Right atrium auricular region (tissue), 2 donors: ENCODE results near the gene TANGO2. TPM values are rescaled to one million over a fixed set of nuclear protein-coding genes. Genes with fewer than 3 reads are reported as not detected.

Source experiments
- DNase-seq: peaks from one replicate; pipeline ENCODE4 v3.0.0-alpha.2; 2019; ENCODE audit warnings: low spot score
- H3K27ac ChIP-seq, 2 donors: fragments of 200-600 bp; sonication (generic); 1 replicate in 1 of 2; 2 replicates in 1 of 2; pipeline ENCODE4 v1.5.1; 2016 to 2019
- H3K27me3 ChIP-seq, 2 donors: fragments of 200-600 bp; sonication (generic); one replicate each; pipeline versions ENCODE4 v1.5.1 to v1.6.0; 2017 to 2019
- H3K36me3 ChIP-seq: fragments of 200-600 bp; sonication (generic); one replicate; pipeline ENCODE4 v1.5.1; 2016
- H3K4me1 ChIP-seq, 2 donors: fragments of 200-600 bp; sonication (generic); one replicate each; pipeline versions ENCODE4 v1.5.1 to v1.6.0; 2017 to 2019
- H3K4me3 ChIP-seq, 2 donors: fragments of 200-600 bp; sonication (generic); 1 replicate in 1 of 2; 2 replicates in 1 of 2; pipeline ENCODE4 v1.5.1; 2017 to 2019; ENCODE audit warnings: mild to moderate bottlenecking in 1 of 2, moderate library complexity in 1 of 2
- H3K9me3 ChIP-seq, 2 donors: fragments of 200-600 bp; sonication (generic); one replicate each; pipeline ENCODE4 v1.5.1; 2019
- total RNA-seq, 2 donors: library from RNA; depleted of rRNA; stranded (reverse); fragments of >200 nt; gene quantifications; one replicate each; pipeline ENCODE4 v1.1.0, GENCODE V29; 2016
- TF ChIP-seq, protein P1 (sequence below), 2 donors: fragments of 200-600 bp; sonication (generic); IDR thresholded peaks; one replicate each; pipeline ENCODE4 v1.5.1; 2019; ENCODE audit warnings: antibody characterized with exemption in 2 of 2

Gene TANGO2
- total RNA-seq, 2 donors from 2014 or later: 95.2 to 101 TPM

GRCh38 chr22:20087319-20088262 lies 66.7 kb downstream of the TANGO2 start:
- Histone ChIP-seq H3K27me3 (no peaks in the 10 kb centered on the region), H3K36me3 (peaks cover 70% of the 10 kb centered on the region), H3K27ac (no peak overlapping the region), H3K4me3 (no peak overlapping the region), H3K4me1 (peaks cover 0 to 33% of the 10 kb centered on the region in 2 donors), H3K9me3 (no peaks in the 10 kb centered on the region)
- TF ChIP-seq, protein P1, sequence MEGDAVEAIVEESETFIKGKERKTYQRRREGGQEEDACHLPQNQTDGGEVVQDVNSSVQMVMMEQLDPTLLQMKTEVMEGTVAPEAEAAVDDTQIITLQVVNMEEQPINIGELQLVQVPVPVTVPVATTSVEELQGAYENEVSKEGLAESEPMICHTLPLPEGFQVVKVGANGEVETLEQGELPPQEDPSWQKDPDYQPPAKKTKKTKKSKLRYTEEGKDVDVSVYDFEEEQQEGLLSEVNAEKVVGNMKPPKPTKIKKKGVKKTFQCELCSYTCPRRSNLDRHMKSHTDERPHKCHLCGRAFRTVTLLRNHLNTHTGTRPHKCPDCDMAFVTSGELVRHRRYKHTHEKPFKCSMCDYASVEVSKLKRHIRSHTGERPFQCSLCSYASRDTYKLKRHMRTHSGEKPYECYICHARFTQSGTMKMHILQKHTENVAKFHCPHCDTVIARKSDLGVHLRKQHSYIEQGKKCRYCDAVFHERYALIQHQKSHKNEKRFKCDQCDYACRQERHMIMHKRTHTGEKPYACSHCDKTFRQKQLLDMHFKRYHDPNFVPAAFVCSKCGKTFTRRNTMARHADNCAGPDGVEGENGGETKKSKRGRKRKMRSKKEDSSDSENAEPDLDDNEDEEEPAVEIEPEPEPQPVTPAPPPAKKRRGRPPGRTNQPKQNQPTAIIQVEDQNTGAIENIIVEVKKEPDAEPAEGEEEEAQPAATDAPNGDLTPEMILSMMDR (IDR thresholded peaks at IDR 0.05): no peak
- DNase-seq: no peak

GRCh38 chr22:20088263-20088648 lies 67.3 kb downstream of the TANGO2 start:
- H3K36me3 ChIP-seq: peaks cover 77% of the 10 kb centered on the region
- DNase-seq: no peak
- H3K9me3 ChIP-seq: no peaks in the 10 kb centered on the region
- no peak overlapping the region for H3K27ac ChIP-seq
- no peak overlapping the region for H3K4me3 ChIP-seq
- peaks cover 0 to 26% of the 10 kb centered on the region in 2 donors for H3K4me1 ChIP-seq
- TF ChIP-seq, protein P1 (IDR thresholded peaks at IDR 0.05): no peak
- no peaks in the 10 kb centered on the region for H3K27me3 ChIP-seq

DNA sequence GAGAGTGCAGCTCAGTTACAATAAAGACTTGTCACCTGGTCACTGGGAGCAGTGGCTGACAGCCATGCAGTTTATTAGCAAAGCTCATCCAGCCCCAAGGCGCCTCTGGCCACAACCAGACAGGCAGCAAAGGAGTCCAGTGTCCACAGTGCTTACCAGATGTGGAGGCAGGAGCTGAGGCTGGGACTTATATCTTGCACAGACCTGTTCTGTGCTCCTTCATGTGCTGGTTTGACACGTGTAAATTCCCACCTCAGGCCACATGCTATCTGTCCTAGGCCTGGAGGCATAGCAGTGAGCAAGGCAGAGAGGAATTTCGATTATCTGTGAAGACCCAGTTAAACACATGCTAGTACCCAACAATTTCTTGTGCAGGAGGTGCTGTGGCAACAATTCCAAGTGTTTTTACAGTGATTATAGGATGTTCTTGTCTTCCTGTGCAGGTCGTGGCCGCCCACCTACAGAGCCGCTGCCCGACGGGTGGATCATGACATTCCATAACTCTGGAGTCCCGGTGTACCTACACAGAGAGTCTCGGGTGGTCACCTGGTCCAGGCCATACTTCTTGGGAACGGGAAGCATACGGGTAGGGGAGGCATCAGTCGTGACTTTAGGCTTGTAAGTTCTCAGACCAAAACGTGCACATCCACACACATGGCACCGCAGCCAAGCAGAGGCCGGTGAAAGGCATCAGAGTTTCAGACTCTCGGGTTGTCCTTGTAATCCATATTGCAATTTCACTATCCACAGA lies 68.5 kb downstream of the TANGO2 start:
- DNase-seq: no peak
- H3K4me3 ChIP-seq: no peak overlapping the region
- TF ChIP-seq, protein P1 (IDR thresholded peaks at IDR 0.05): no peak
- H3K9me3 ChIP-seq: no peaks in the 10 kb centered on the region
- no peaks in the 10 kb centered on the region for H3K27me3 ChIP-seq
- H3K36me3 ChIP-seq: peaks cover 88% of the 10 kb centered on the region
- peaks cover 0 to 15% of the 10 kb centered on the region in 2 donors for H3K4me1 ChIP-seq
- no peak overlapping the region for H3K27ac ChIP-seq

GRCh38 chr22:20089977-20090729 lies 69.2 kb downstream of the TANGO2 start:
- DNase-seq: no peak
- Histone ChIP-seq H3K4me1 (peaks cover 0 to 7% of the 10 kb centered on the region in 2 donors), H3K27me3 (no peaks in the 10 kb centered on the region), H3K9me3 (no peaks in the 10 kb centered on the region), H3K36me3 (peaks cover 96% of the 10 kb centered on the region), H3K4me3 (no peak overlapping the region), H3K27ac (no peak overlapping the region)
- TF ChIP-seq, protein P1 (IDR thresholded peaks at IDR 0.05): no peak

GRCh38 chr22:20090730-20091240 lies 69.9 kb downstream of the TANGO2 start:
- Histone ChIP-seq H3K9me3 (no peaks in the 10 kb centered on the region), H3K27ac (no peak overlapping the region), H3K36me3 (peaks cover 100% of the 10 kb centered on the region), H3K4me3 (no peak overlapping the region), H3K27me3 (no peaks in the 10 kb centered on the region), H3K4me1 (peaks cover 0 to under 1% of the 10 kb centered on the region in 2 donors)
- TF ChIP-seq, protein P1 (IDR thresholded peaks at IDR 0.05): no peak
- DNase-seq: no peak
